ENCODE results near the gene DEFB132. TPM values are rescaled to one million over a fixed set of nuclear protein-coding genes. Genes with fewer than 3 reads are reported as not detected.

Gene DEFB132
- total and polyA plus RNA-seq, 2 of the 13 experiments (the other 11 are each of a cell fraction or from before 2014, with no cell fraction given): not detected

DNA sequence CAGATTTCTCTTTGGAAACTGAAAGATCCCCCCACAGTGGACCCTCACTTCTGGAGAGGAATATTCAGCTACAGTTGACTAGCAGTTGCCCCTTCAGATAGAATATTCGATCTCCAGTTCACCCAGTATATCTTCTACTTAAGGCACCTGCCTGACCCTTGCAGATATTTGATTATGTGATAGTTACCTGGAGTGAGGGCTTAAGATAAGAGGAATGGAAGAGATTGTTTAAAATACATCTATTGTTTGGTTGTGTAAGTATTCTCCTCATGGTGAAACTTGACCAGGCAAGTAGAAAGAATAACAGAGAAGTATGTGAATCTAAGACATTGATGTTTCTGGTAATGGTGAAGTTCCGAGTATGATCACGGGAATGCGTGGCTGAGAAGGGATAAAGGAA lies 38.3 kb downstream of the DEFB132 start:
- H3K4me2 ChIP-seq (ENCODE audit: low read depth, low read length): no peak overlapping the region
- H3K27ac ChIP-seq (ENCODE audit: extremely low read length, insufficient read depth, low read length): no peak overlapping the region
- H3K9me3 ChIP-seq (ENCODE audit: low read length): no peaks in the 10 kb centered on the region
- no TSS peak for BruUV-seq (replicated peaks)
- in situ Hi-C loops (cut with HindIII; ENCODE audit: extremely low pct_ligation_motif_present, low pct_unique_long_range_greater_than_20kb): no loop called here
- H2AFZ ChIP-seq (ENCODE audit: low read length): no peak overlapping the region
- no peak overlapping the region for H3K9ac ChIP-seq (ENCODE audit: insufficient read depth, low read depth, low read length)
- H3K36me3 ChIP-seq (replicated peaks in 1 of 2; ENCODE audit: control insufficient read depth in 1 of 2, insufficient read depth in 2 of 2, low read length in 2 of 2): no peaks in the 10 kb centered on the region
- FAIRE-seq (no peak), ATAC-seq (no peak), DNase-seq (ENCODE audit: low spot score) (no peak)
- peaks cover 36% of the 10 kb centered on the region for H3K79me2 ChIP-seq (ENCODE audit: insufficient read depth, low read length)
- CTCF ChIA-PET (ENCODE audit: low intra/inter-chr PET ratio, low total read pairs): no interaction called here
- no peak overlapping the region for H3K4me3 ChIP-seq (replicated peaks in 1 of 3; ENCODE audit: insufficient read depth in 1 of 3, low read depth in 2 of 3, low read length in 3 of 3)
- TF ChIP-seq ZNF33A (CRISPR knock-in tag; IDR thresholded peaks at IDR 0.05; ENCODE audit: borderline replicate concordance) (no peak), NCOA5 (CRISPR knock-in tag; IDR thresholded peaks at IDR 0.05) (no peak), ZNF510 (CRISPR knock-in tag; IDR thresholded peaks at IDR 0.05; ENCODE audit: low read depth) (no peak), AKAP8 (CRISPR knock-in tag; IDR thresholded peaks at IDR 0.05) (no peak), KDM6A (CRISPR knock-in tag; IDR thresholded peaks at IDR 0.05; ENCODE audit: low read depth) (no peak), TSC22D2 (CRISPR knock-in tag; IDR thresholded peaks at IDR 0.05; ENCODE audit: borderline replicate concordance) (no peak)
- 76% methylated on average over 4 of the region's 4 CpGs for WGBS (ENCODE audit: low lambda C conversion rate)
- peaks cover 23% of the 10 kb centered on the region for H4K20me1 ChIP-seq (ENCODE audit: insufficient read depth, low read length)
- peaks cover 44% of the 10 kb centered on the region for H3K4me1 ChIP-seq (ENCODE audit: insufficient read depth, low read length)
- intact Hi-C loops (cut with micrococcal nuclease; ENCODE audit: unreplicated experiment): no loop called here
- POLR2A ChIA-PET: interaction anchor here (1.2 to 8.1 kb wide), 2 partner anchors 29 to 34 kb away, joined by 4 to 106 read pairs; partner anchors contain the start of gene SOX12
- H3K27me3 ChIP-seq (ENCODE audit: control insufficient read depth in 1 of 2, insufficient read depth in 2 of 2, low read length in 2 of 2): peaks cover 2 to 31% of the 10 kb centered on the region in 2 experiments; a peak in 4 of 5 replicates

- FAIRE-seq (peak; percentile 76), DNase-seq (ENCODE audit: low spot score) (peak; percentile 96), ATAC-seq (peak; percentile 96)
- ChIA-PET CTCF (ENCODE audit: low intra/inter-chr PET ratio, low total read pairs) (no interaction called here), POLR2A (interaction anchor here (1.0 to 8.1 kb wide), 6 partner anchors 12 to 50 kb away, joined by 3 to 106 read pairs (median 16); partner anchors contain the start of genes NRSN2 and SOX12)
- intact Hi-C loops (cut with micrococcal nuclease; ENCODE audit: unreplicated experiment) (loop anchor here (1.0 kb wide), 1 partner anchor 29 kb away; no protein-coding TSS in a partner anchor), in situ Hi-C loops (cut with HindIII; ENCODE audit: extremely low pct_ligation_motif_present, low pct_unique_long_range_greater_than_20kb) (no loop called here)
- peak within 1 kb of the TSS; percentile 80 for H3K4me2 ChIP-seq (ENCODE audit: low read depth, low read length)
- no peaks in the 10 kb centered on the region for H3K9me3 ChIP-seq (ENCODE audit: low read length)
- H3K4me1 ChIP-seq (ENCODE audit: insufficient read depth, low read length): peaks cover 39% of the 10 kb centered on the region
- H2AFZ ChIP-seq (ENCODE audit: low read length): no peak within 1 kb of the TSS
- no peaks in the 10 kb centered on the region for H3K36me3 ChIP-seq (replicated peaks in 1 of 2; ENCODE audit: control insufficient read depth in 1 of 2, insufficient read depth in 2 of 2, low read length in 2 of 2)
- peaks cover 25% of the 10 kb centered on the region for H4K20me1 ChIP-seq (ENCODE audit: insufficient read depth, low read length)
- peak within 1 kb of the TSS; percentile 84 for H3K9ac ChIP-seq (ENCODE audit: insufficient read depth, low read depth, low read length)
- H3K4me3 ChIP-seq (replicated peaks in 1 of 3; ENCODE audit: insufficient read depth in 1 of 3, low read depth in 2 of 3, low read length in 3 of 3): peak within 1 kb of the TSS; percentile 69 to 93 (median 89)
- peaks cover 42% of the 10 kb centered on the region for H3K79me2 ChIP-seq (ENCODE audit: insufficient read depth, low read length)
- H3K27me3 ChIP-seq (ENCODE audit: control insufficient read depth in 1 of 2, insufficient read depth in 2 of 2, low read length in 2 of 2): peaks cover 0 to 24% of the 10 kb centered on the region in 2 experiments; a peak in 3 of 5 replicates
- 1% methylated on average over 62 of the region's 99 CpGs for WGBS (ENCODE audit: low lambda C conversion rate)
- no TSS peak for BruUV-seq (replicated peaks)
- H3K27ac ChIP-seq (ENCODE audit: extremely low read length, insufficient read depth, low read length): peak within 1 kb of the TSS; percentile 92
- peak; percentile 77; the same call in 1 of the 2 replicates for TF ChIP-seq HIC2 (CRISPR knock-in tag; IDR thresholded peaks at IDR 0.05; ENCODE audit: low read depth)
- peak; percentile 99 for TF ChIP-seq ZNF430 (CRISPR knock-in tag; IDR thresholded peaks at IDR 0.05)
- TF ChIP-seq ZNF639 (CRISPR knock-in tag; conservative IDR thresholded peaks at IDR 0.05): peak; percentile 94
- TF ChIP-seq GTF2F1 (IDR thresholded peaks at IDR 0.05; ENCODE audit: low read length): no peak
- peak; percentile 74; the same call in 1 of the 2 replicates for TF ChIP-seq RARG (CRISPR knock-in tag; IDR thresholded peaks at IDR 0.05; ENCODE audit: low read depth)
- peak; percentile 70; the same call in 1 of the 2 replicates for TF ChIP-seq ZNF510 (CRISPR knock-in tag; IDR thresholded peaks at IDR 0.05; ENCODE audit: low read depth)
- peak; percentile 88; the same call in 1 of the 2 replicates for TF ChIP-seq CAMTA2 (CRISPR knock-in tag; IDR thresholded peaks at IDR 0.05; ENCODE audit: borderline replicate concordance)
- TF ChIP-seq TAF1 (CRISPR knock-in tag; IDR thresholded peaks at IDR 0.05): peak; percentile 97
- peak; percentile 98 for TF ChIP-seq SMAD3 (CRISPR knock-in tag; IDR thresholded peaks at IDR 0.05)
Observed at GRCh38 chr20:297098-297924, 39.8 kb downstream of the DEFB132 start, which contains the start of gene ZCCHC3. ZCCHC3 (plus strand) TSS chr20:297570; CDS start chr20:297587, 17 bp downstream.

Data from HepG2 (cell line).